Measurements from ENCODE around the gene KRTAP5-4.

GRCh38 chr11:1652026-1652425, 30.1 kb upstream of the KRTAP5-4 start:
- TF ChIP-seq, protein P1, sequence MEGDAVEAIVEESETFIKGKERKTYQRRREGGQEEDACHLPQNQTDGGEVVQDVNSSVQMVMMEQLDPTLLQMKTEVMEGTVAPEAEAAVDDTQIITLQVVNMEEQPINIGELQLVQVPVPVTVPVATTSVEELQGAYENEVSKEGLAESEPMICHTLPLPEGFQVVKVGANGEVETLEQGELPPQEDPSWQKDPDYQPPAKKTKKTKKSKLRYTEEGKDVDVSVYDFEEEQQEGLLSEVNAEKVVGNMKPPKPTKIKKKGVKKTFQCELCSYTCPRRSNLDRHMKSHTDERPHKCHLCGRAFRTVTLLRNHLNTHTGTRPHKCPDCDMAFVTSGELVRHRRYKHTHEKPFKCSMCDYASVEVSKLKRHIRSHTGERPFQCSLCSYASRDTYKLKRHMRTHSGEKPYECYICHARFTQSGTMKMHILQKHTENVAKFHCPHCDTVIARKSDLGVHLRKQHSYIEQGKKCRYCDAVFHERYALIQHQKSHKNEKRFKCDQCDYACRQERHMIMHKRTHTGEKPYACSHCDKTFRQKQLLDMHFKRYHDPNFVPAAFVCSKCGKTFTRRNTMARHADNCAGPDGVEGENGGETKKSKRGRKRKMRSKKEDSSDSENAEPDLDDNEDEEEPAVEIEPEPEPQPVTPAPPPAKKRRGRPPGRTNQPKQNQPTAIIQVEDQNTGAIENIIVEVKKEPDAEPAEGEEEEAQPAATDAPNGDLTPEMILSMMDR (IDR thresholded peaks at IDR 0.05; ENCODE audit: insufficient read depth, low read depth, low read length) = no peak
- no peak for TF ChIP-seq EZH2 (IDR thresholded peaks at IDR 0.05; ENCODE audit: insufficient read depth, low read length)

Data from astrocyte (in vitro differentiated cells and primary cell).